GM23248 (cell line): ENCODE data around the gene MAP3K20.

Experiments
- EZH2 ChIP-seq: fragments of 200-600 bp; sonication (generic); IDR thresholded peaks from 2 replicates; pipeline ENCODE4 v1.6.1; 2018; ENCODE audit warnings: antibody characterized with exemption, mild to moderate bottlenecking; ENCODE audit not compliant: insufficient read depth, poor library complexity, severe bottlenecking
- EZH2phosphoT487 ChIP-seq: fragments of 200-600 bp; sonication (generic); IDR thresholded peaks from 2 replicates; pipeline ENCODE4 v1.6.1; 2018; ENCODE audit warnings: antibody characterized with exemption, moderate library complexity, mild to moderate bottlenecking, low read depth; ENCODE audit not compliant: insufficient read depth

DNA sequence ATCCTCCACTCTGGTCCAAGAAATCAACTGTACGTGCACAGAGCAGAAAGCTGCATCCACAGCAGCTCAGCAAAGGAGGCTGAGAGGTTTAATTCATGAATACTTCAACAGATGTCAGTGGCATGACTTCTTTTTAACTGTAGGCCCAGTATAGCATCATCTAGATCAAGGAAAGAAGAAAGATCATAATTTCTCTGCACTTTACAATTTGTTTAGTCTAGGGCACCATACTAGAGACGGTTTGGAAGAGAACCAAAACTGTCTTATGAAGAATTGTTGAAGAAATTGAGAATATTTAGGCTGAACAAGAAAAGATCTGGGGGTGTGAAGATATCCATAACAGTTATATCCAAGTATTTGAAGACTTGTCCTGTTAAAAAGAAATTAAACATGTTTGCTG lies 30.5 kb upstream of the MAP3K20 start:
- TF ChIP-seq EZH2 (no peak), EZH2phosphoT487 (no peak)
